KMS-11 (cell line): Measurements from ENCODE around the gene CACNA2D3.

Source experiments
- H2AFZ ChIP-seq: fragments of 200-600 bp; sonication (generic); 2 replicates; pipeline ENCODE4 v1.6.1; 2016; ENCODE audit warnings: antibody characterized with exemption, mixed run types, low read depth
- H3K27ac ChIP-seq: fragments of 200-600 bp; sonication (generic); 2 replicates; pipeline ENCODE4 v1.6.1; 2016; ENCODE audit warnings: mild to moderate bottlenecking, mixed run types
- H3K27me3 ChIP-seq: fragments of 200-600 bp; sonication (generic); 2 replicates; pipeline ENCODE4 v1.6.1; 2017; ENCODE audit warnings: mild to moderate bottlenecking, low read depth, mixed run types, moderate library complexity; ENCODE audit not compliant: insufficient read depth
- H3K36me3 ChIP-seq: fragments of 200-600 bp; sonication (generic); 2 replicates; pipeline ENCODE4 v1.6.1; 2017; ENCODE audit warnings: mild to moderate bottlenecking, mixed run types; ENCODE audit not compliant: insufficient read depth
- H3K4me1 ChIP-seq: fragments of 200-600 bp; sonication (generic); 2 replicates; pipeline ENCODE4 v1.6.1; 2016; ENCODE audit warnings: mild to moderate bottlenecking, low read depth, mixed run types; ENCODE audit not compliant: poor library complexity, severe bottlenecking
- H3K4me2 ChIP-seq: fragments of 200-600 bp; sonication (generic); 2 replicates; pipeline ENCODE4 v1.7.0; 2016; ENCODE audit warnings: mild to moderate bottlenecking, mixed run types
- H3K4me3 ChIP-seq: fragments of 200-600 bp; sonication (generic); IDR thresholded peaks from 2 replicates; pipeline ENCODE4 v1.6.1; 2017; ENCODE audit warnings: low read depth, low read length, mixed read lengths; ENCODE audit not compliant: insufficient read depth
- H3K79me2 ChIP-seq: fragments of 200-600 bp; sonication (generic); 2 replicates; pipeline ENCODE4 v1.6.1; 2016; ENCODE audit warnings: low read depth, mixed run types; ENCODE audit not compliant: insufficient read depth
- H3K9ac ChIP-seq: fragments of 200-600 bp; sonication (generic); 2 replicates; pipeline ENCODE4 v1.6.1; 2016; ENCODE audit warnings: mild to moderate bottlenecking, mixed run types
- H4K20me1 ChIP-seq: fragments of 200-600 bp; sonication (generic); 2 replicates; pipeline ENCODE4 v1.6.1; 2016; ENCODE audit warnings: mild to moderate bottlenecking, mixed run types; ENCODE audit not compliant: insufficient read depth
- CTCF ChIP-seq: fragments of 200-600 bp; sonication (generic); conservative IDR thresholded peaks from 2 replicates; pipeline ENCODE4 v1.6.1; 2017; ENCODE audit warnings: low read depth, mild to moderate bottlenecking, antibody characterized with exemption, low read length, moderate library complexity, mixed read lengths

The CACNA2D3 gene

DNA sequence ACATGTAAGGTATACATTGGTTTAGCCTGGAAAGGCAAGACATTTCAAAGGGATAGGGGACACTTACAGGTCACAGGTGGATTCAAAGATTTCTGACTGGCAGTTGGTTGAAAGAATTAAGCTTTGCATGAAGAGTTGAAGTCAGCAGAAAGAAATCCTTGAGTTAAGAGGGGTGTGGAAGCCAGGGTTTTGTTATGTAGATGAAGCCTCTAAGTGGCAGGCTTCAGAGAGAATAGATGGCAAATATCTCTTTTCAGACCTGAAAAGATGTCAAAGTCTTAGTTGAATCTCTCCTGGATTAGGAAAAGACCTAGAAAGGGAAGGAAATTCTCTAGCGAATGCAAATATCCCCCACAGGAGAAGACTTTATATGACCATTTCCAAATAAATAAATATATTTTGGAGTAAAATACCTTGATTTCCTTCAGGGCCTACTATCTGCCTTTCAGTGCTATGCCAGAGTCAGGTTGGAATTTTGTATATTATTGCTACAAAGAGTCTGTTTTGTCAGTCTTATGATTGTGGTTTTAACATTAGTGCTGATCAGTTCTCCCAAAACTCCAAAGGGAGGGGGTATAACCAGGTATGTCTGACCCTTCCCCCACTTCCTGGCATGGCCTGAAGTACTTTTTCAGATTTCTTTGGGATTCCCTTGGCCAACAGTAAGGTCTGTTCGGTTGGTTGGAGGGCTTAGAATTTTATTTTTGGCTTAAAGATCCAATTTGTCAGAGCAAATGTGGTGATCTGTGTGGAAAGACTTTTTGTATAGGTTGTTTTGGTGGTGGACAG lies 519.1 kb downstream of the CACNA2D3 start:
- no peak overlapping the region for H3K4me3 ChIP-seq
- no peak overlapping the region for H3K27ac ChIP-seq
- no peak for TF ChIP-seq CTCF
- no peak overlapping the region for H3K9ac ChIP-seq
- H3K4me1 ChIP-seq, result no peaks in the 10 kb centered on the region
- no peaks in the 10 kb centered on the region for H3K36me3 ChIP-seq
- no peak overlapping the region for H3K4me2 ChIP-seq
- no peaks in the 10 kb centered on the region for H4K20me1 ChIP-seq
- no peaks in the 10 kb centered on the region for H3K79me2 ChIP-seq
- H2AFZ ChIP-seq, result no peak overlapping the region
- H3K27me3 ChIP-seq, result no peaks in the 10 kb centered on the region

DNA sequence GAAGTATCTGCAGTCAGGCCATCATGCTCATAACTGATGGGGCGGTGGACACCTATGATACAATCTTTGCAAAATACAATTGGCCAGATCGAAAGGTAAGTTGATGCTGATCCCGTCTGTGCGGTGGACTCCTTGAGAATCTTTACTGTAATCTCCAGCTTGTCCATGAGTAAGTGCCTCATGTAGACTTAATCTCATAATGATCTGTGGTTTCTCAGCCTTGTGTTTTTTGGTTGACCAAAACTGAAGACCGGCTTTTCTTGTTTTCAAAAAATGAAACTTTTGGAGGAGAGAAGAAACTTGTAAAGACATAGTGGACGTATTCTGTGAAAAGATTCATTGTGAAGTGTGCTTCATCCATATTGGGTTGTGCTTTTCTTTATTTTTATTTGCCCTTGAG lies 519.8 kb downstream of the CACNA2D3 start:
- Histone ChIP-seq H3K9ac (no peak overlapping the region), H3K79me2 (no peaks in the 10 kb centered on the region), H3K27me3 (no peaks in the 10 kb centered on the region), H3K4me1 (no peaks in the 10 kb centered on the region), H2AFZ (no peak overlapping the region), H4K20me1 (no peaks in the 10 kb centered on the region), H3K4me2 (no peak overlapping the region), H3K27ac (no peak overlapping the region), H3K36me3 (no peaks in the 10 kb centered on the region), H3K4me3 (no peak overlapping the region)
- TF ChIP-seq CTCF, result no peak

DNA sequence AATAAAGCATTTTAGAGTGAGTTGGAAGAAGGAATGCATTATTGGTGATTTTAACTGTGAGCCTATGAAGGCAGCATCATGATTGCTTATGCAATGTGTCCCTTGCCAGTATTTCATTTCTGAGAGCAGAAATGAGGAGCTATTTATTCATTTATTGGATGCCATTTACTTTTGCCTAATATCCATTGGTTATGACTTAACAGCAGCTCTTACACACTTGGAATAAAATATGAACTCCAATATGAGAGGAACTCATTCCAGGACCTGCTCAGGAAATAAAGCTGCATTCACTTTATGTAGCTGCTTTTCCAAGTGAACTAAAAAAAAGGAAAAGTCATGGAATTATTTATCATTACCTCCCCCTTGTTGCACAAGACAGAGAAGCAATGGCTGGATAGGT lies 525.4 kb downstream of the CACNA2D3 start:
- Histone ChIP-seq H4K20me1 (no peaks in the 10 kb centered on the region), H3K36me3 (no peaks in the 10 kb centered on the region), H3K4me2 (no peak overlapping the region), H3K27me3 (no peaks in the 10 kb centered on the region), H3K9ac (no peak overlapping the region), H3K27ac (no peak overlapping the region), H2AFZ (no peak overlapping the region), H3K4me3 (no peak overlapping the region), H3K4me1 (peaks cover 4% of the 10 kb centered on the region), H3K79me2 (no peaks in the 10 kb centered on the region)
- no peak for TF ChIP-seq CTCF

DNA sequence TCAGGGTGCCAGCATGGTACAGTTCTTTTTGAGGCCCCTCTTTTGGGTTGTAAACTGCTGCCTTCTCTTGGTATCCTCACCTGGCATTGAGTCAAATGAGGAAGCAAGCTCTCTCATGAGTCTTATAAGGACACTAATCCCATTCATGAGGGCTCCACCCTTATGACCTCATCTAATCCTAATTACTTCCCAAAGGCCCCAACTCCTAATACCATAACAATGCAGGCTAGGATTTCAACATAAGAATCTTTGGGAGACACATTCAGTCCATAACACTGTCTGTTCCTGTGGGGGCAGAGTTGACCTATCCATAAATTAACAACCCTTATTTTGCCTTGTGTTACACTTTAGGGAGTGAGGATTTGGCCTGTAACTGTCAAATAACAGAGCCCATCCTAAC lies 527.2 kb downstream of the CACNA2D3 start:
- Histone ChIP-seq H3K4me3 (no peak overlapping the region), H3K9ac (no peak overlapping the region), H4K20me1 (no peaks in the 10 kb centered on the region), H3K27me3 (no peaks in the 10 kb centered on the region), H3K36me3 (no peaks in the 10 kb centered on the region), H3K4me2 (no peak overlapping the region), H3K27ac (no peak overlapping the region), H3K4me1 (peaks cover 22% of the 10 kb centered on the region), H2AFZ (no peak overlapping the region), H3K79me2 (no peaks in the 10 kb centered on the region)
- no peak for TF ChIP-seq CTCF
